ENCODE data around the gene INO80E.

GRCh38 chr16:30006095-30006473 lies 10.0 kb downstream of the INO80E start:
- no peak for TF ChIP-seq CTCF (IDR thresholded peaks at IDR 0.05)
- TF ChIP-seq POLR2A (IDR thresholded peaks at IDR 0.05), result no peak
